ENCODE results near the gene AGPAT4. TPM values are rescaled to one million over a fixed set of nuclear protein-coding genes. Genes with fewer than 3 reads are reported as not detected.

Gene AGPAT4
- polyA plus RNA-seq, 3 donors, result 1.1 to 3.7 (median 1.6) TPM

GRCh38 chr6:161116554-161116953, 157.3 kb downstream of the AGPAT4 start:
- WGBS, 3 donors, result 93 to 98% (median 97%) methylated on average over 4 of the region's 4 CpGs
- H3K27ac ChIP-seq (ENCODE audit: low read depth, low read length), result no peak overlapping the region

GRCh38 chr6:161115468-161115867, 158.4 kb downstream of the AGPAT4 start:
- H3K27ac ChIP-seq (ENCODE audit: low read depth, low read length), result no peak overlapping the region
- WGBS, 3 donors, result 86 to 95% (median 94%) methylated on average over 3 of the region's 3 CpGs

DNA sequence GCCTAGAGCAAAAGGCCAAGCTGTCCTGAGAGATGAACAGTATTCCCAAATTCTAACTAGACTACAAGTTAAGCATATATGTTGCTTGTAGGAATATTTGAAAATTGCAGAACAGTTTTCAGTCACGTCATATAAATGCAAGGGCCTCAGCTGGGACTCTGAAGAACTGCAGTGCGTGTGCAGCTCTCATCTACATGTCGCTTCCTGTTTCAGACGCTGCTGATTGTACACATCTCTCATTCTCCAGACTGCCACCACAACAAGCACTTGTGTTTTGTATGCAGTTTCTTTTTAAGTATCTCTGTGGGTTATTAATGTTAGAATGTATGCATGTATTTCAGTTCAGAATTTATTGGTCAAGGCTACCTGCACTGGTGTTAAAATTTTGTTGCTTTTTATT, 162.6 kb downstream of the AGPAT4 start:
- H3K27ac ChIP-seq (ENCODE audit: low read depth, low read length), result no peak overlapping the region
- WGBS, 3 donors, result 69 to 84% (median 76%) methylated on average over 4 of the region's 4 CpGs

DNA sequence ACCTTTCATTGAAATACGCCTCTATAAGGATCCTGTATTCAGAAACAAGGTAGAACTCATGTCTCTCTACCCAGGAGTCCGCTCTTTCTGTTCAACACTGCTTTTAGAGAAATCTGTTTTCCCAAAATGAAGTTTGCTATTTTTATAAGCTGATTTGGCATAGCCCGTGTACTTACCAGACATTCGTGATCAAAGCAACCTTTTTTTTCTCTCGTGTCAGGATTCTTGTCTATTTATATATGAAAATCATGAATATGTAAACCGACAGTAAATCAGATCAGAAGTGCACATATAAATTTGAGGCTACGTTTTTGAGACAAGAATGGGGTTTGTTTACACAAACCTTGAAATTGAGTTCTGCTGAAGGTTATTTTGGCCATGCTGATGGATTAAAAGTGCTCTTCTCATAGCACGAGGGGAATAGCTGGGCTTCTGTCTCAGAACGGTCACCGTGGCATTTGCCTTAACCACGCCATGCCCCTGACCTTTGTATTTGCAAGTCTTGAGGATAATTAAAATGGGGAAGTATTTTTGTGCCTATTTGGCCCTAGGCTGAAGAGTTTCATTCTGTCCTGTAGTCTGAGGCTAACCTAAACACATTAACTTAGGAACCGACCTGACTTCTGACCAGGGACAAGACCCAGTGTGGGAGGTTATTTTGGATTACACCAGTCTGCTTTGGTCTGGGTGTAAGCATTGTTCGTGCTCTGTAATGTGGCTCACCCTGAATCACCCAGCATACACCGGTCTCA, 163.7 kb downstream of the AGPAT4 start:
- WGBS, 3 donors, result 88 to 93% (median 90%) methylated on average over 14 of the region's 14 CpGs
- no peak overlapping the region for H3K27ac ChIP-seq (ENCODE audit: low read depth, low read length)

DNA sequence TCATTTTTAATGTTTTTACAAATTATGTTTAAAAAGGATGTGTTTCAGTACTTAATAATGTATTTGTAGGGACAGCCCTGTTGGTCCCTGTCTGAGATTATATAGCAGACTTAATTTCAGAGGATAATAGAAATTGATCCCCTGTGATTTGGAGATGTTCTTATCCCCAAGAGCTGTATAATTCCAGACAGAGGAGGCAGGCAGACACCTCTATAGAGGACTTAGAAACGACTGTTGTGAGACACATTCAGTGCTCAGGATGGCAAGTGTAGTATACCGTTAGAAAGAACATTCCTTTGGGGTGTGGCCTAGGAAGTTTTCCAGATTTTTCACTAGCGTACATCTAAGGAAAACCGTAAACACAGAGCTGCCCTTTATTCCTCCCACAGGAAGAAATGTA, 164.5 kb downstream of the AGPAT4 start:
- 78 to 92% (median 81%) methylated on average over 4 of the region's 4 CpGs for WGBS, 3 donors
- H3K27ac ChIP-seq (ENCODE audit: low read depth, low read length), result no peak overlapping the region

- 57 to 98% (median 72%) methylated on average over 5 of the region's 5 CpGs for WGBS, 3 donors
- no peak overlapping the region for H3K27ac ChIP-seq (ENCODE audit: low read depth, low read length)
Measured at GRCh38 chr6:161108916-161109315, 164.9 kb downstream of the AGPAT4 start.

GRCh38 chr6:161107779-161108730, 165.8 kb downstream of the AGPAT4 start:
- 75 to 92% (median 78%) methylated on average over 23 of the region's 23 CpGs for WGBS, 3 donors

GRCh38 chr6:161105408-161105807, 168.5 kb downstream of the AGPAT4 start:
- no peak overlapping the region for H3K27ac ChIP-seq (ENCODE audit: low read depth, low read length)
- 96 to 97% (median 97%) methylated on average over 2 of the region's 2 CpGs for WGBS, 3 donors

More at GRCh38 chr6:161107779-161108730, 165.8 kb downstream of the AGPAT4 start:
- no peak overlapping the region for H3K27ac ChIP-seq (ENCODE audit: low read depth, low read length)

GRCh38 chr6:161104966-161105365, 168.9 kb downstream of the AGPAT4 start:
- H3K27ac ChIP-seq (ENCODE audit: low read depth, low read length), result no peak overlapping the region

DNA sequence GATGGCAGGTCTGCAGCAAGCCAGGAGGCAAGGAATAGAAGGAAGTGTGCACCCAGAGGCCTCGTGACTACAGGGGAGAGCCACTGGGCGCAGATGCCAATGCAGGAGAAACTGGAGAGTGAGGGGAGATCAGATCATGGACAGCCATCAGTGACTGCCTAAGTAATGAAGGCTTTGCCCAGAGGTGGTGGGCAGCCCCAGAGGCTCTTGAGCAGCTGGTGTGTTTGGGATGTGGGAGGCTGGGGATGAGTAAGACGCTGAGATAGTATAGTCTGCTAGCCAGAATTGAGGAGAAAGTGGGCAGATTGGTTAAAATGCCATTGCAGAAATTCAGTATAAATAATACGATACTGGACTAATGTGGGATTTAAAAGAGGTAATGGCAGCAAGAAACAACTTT, 170.4 kb downstream of the AGPAT4 start:
- no peak overlapping the region for H3K27ac ChIP-seq (ENCODE audit: low read depth, low read length)
- WGBS, 3 donors, result 91 to 97% (median 92%) methylated on average over 4 of the region's 4 CpGs

- 89 to 91% (median 90%) methylated on average over 7 of the region's 7 CpGs for WGBS, 3 donors
Measured at GRCh38 chr6:161101517-161101916, 172.3 kb downstream of the AGPAT4 start.

DNA sequence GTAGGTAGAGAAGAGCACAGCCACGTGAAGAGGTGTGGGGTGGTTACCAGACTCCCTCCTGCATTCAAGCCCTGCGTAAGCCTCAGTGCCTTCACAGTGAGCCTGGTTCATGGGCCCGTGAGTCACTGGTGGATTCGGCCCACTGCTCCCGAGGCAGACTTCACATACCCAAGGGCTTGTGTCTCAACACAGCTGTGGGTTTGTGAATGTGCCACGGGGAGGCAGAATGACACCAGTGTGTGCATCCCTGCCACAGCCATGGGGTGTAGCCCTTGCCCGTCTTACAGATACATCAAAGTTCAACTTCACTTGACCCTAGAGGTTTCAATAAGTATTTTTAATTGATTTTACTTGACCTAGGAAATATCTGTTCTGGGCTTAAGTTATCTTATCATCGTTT, 173.8 kb downstream of the AGPAT4 start:
- H3K27ac ChIP-seq (ENCODE audit: low read depth, low read length), result no peak overlapping the region
- 73 to 88% (median 86%) methylated on average over 8 of the region's 8 CpGs for WGBS, 3 donors

More at GRCh38 chr6:161101517-161101916, 172.3 kb downstream of the AGPAT4 start:
- no peak overlapping the region for H3K27ac ChIP-seq (ENCODE audit: low read depth, low read length)

GRCh38 chr6:161095916-161096315, 177.9 kb downstream of the AGPAT4 start:
- H3K27ac ChIP-seq (ENCODE audit: low read depth, low read length), result no peak overlapping the region

DNA sequence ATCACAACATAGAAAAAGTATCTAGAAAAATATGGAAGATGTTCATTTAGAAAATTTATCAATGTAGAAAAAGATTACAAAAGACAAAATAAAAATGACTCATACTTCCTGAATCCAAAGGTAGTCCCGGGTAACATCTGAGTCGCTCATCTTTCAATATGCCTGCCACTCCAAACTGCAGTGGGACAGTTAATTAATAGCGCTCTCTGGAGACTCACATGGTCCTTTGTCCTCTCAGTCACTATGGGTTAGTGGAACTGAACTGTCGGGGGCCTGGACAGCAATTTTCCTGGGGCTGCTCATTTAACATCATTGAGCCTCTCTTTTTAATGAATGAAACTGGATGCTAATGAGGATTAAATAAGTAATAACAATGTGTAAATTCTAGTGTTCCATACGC, 178.9 kb downstream of the AGPAT4 start:
- H3K27ac ChIP-seq (ENCODE audit: low read depth, low read length), result no peak overlapping the region
- WGBS, 3 donors, result 79 to 88% (median 80%) methylated on average over 5 of the region's 5 CpGs

GRCh38 chr6:161091972-161092701, 181.7 kb downstream of the AGPAT4 start:
- H3K27ac ChIP-seq (ENCODE audit: low read depth, low read length), result no peak overlapping the region

GRCh38 chr6:161091151-161091550, 182.7 kb downstream of the AGPAT4 start:
- H3K27ac ChIP-seq (ENCODE audit: low read depth, low read length), result no peak overlapping the region
- 90 to 92% (median 92%) methylated on average over 4 of the region's 4 CpGs for WGBS, 3 donors

More at GRCh38 chr6:161091972-161092701, 181.7 kb downstream of the AGPAT4 start:
- WGBS, 3 donors, result 82 to 88% (median 85%) methylated on average over 6 of the region's 6 CpGs

DNA sequence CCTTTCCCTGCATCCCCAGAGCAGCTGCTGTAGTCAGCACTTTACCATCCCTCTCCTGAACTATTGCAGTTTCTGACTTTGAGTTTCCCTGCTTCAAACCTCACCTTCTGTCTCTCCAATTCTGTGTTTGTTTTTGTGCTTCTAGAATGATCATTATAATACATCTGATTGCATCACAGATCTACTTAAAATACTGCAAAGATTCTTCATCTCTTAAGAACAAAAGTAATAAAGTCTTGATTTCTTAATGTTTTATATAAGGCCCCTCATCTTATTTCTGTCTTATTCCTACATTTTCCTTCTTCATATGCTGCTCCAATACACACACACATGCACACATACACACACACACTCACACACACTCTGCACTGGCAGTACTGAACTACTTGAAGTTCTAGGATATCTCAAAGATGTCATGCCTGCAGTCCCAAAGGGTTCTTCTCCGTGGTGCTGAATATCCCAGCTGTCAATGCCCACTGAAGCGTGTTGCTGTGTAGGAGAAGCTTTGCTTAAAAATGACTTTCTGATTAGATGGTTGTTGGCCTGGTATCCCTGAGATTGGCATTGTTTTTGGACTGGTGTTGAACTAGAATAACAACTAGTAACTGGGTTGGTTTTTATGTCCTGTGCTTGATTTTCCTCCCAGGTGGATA, 185.1 kb downstream of the AGPAT4 start:
- WGBS, 3 donors, result 76 to 87% (median 85%) methylated on average over 2 of the region's 2 CpGs
- no peak overlapping the region for H3K27ac ChIP-seq (ENCODE audit: low read depth, low read length)

DNA sequence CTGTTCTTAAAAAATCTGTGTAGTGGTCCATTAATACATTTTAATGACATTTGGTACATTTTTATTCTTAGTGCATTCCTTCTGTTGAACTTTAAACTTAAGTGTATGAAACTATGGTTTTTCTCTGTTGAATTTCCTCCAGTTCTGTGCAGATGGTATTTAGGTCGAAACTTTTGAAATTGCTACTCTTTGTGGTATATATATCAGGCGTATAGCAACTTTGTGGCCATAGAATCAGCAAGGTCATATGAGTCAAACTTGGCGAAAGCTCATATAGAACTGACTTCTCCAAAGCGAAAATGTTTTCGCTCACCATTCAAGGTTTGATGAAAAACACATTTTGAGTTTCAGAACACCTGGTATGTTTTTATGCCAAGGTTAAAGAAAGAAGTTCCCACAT, 188.6 kb downstream of the AGPAT4 start:
- H3K27ac ChIP-seq (ENCODE audit: low read depth, low read length), result no peak overlapping the region
- WGBS, 3 donors, result 92 to 96% (median 96%) methylated on average over 5 of the region's 5 CpGs
